GOT3 (cell line): Measurements from ENCODE around the gene BMP6.
"Not testable (repeated sequence)": the region's sequence is repeated elsewhere in the genome, so short reads cannot be mapped to it uniquely, and the experiment has no call there.

Experiments used
- DNase-seq: peaks from one replicate; lab custom pipeline; 2025; ENCODE audit warnings: mixed read lengths; lab: John Stamatoyannopoulos, UW

BMP6 gene

GRCh38 chr6:7794509-7794908, 68.6 kb downstream of the BMP6 start:
- no peak for DNase-seq

GRCh38 chr6:7797386-7797785, 71.5 kb downstream of the BMP6 start:
- DNase-seq = no peak

GRCh38 chr6:7798751-7799150, 72.9 kb downstream of the BMP6 start:
- DNase-seq = no peak

- no peak for DNase-seq
Measured at GRCh38 chr6:7802662-7803061, 76.8 kb downstream of the BMP6 start.

GRCh38 chr6:7803214-7803613, 77.3 kb downstream of the BMP6 start:
- DNase-seq = no peak

- no peak for DNase-seq
Measured at GRCh38 chr6:7805078-7805849, 79.4 kb downstream of the BMP6 start.

- DNase-seq = no peak
Measured at GRCh38 chr6:7805850-7806214, 79.9 kb downstream of the BMP6 start.

GRCh38 chr6:7806711-7807110, 80.8 kb downstream of the BMP6 start:
- DNase-seq = no peak

- DNase-seq = no peak
Measured at GRCh38 chr6:7809346-7809745, 83.4 kb downstream of the BMP6 start.

- DNase-seq = no peak
Measured at GRCh38 chr6:7811441-7811840, 85.5 kb downstream of the BMP6 start.

- DNase-seq = no peak
Measured at GRCh38 chr6:7812623-7813022, 86.7 kb downstream of the BMP6 start.

- DNase-seq = no peak
Measured at GRCh38 chr6:7813193-7813592, 87.3 kb downstream of the BMP6 start.

GRCh38 chr6:7813704-7814103, 87.8 kb downstream of the BMP6 start:
- DNase-seq = no peak

- no peak for DNase-seq
Measured at GRCh38 chr6:7815716-7816115, 89.8 kb downstream of the BMP6 start.

GRCh38 chr6:7817184-7817583, 91.3 kb downstream of the BMP6 start:
- DNase-seq = not testable (repeated sequence)

- DNase-seq = no peak
Measured at GRCh38 chr6:7818257-7819214, 92.6 kb downstream of the BMP6 start.

- no peak for DNase-seq
Measured at GRCh38 chr6:7819431-7820015, 93.6 kb downstream of the BMP6 start.

GRCh38 chr6:7820288-7820835, 94.5 kb downstream of the BMP6 start:
- no peak for DNase-seq

- DNase-seq = no peak
Measured at GRCh38 chr6:7821426-7821825, 95.5 kb downstream of the BMP6 start.

- no peak for DNase-seq
Measured at GRCh38 chr6:7823552-7823951, 97.7 kb downstream of the BMP6 start.

- no peak for DNase-seq
Measured at GRCh38 chr6:7825986-7826385, 100.1 kb downstream of the BMP6 start.

- no peak for DNase-seq
Measured at GRCh38 chr6:7827142-7827541, 101.2 kb downstream of the BMP6 start.
